DOHH2 (cell line): ENCODE results near the gene PDGFB.

Experiments
- H3F3A ChIP-seq: fragments of 200-600 bp; sonication (generic), shearing (Covaris generic); 2 replicates; pipeline ENCODE4 v1.6.0; 2016; ENCODE audit warnings: antibody characterized with exemption, mild to moderate bottlenecking; ENCODE audit not compliant: control insufficient read depth, insufficient read depth
- H3K27ac ChIP-seq: fragments of 200-600 bp; sonication (generic); 2 replicates; pipeline ENCODE4 v1.5.1; 2014; ENCODE audit warnings: low read depth, mild to moderate bottlenecking, low read length, moderate library complexity
- H3K27me3 ChIP-seq: fragments of 200-600 bp; sonication (generic); 2 replicates; pipeline ENCODE4 v1.6.1; 2014; ENCODE audit warnings: mild to moderate bottlenecking, low read length, mixed read lengths; ENCODE audit not compliant: control insufficient read depth
- H3K36me3 ChIP-seq: fragments of 200-600 bp; sonication (generic); 2 replicates; pipeline ENCODE4 v1.6.1; 2014; ENCODE audit warnings: mild to moderate bottlenecking, low read length, moderate library complexity, mixed read lengths; ENCODE audit not compliant: control insufficient read depth
- H3K4me1 ChIP-seq: fragments of 200-600 bp; sonication (generic); 2 replicates; pipeline ENCODE4 v1.6.1; 2014; ENCODE audit warnings: mild to moderate bottlenecking, low read length, mixed read lengths; ENCODE audit not compliant: control insufficient read depth
- H3K4me2 ChIP-seq: fragments of 200-600 bp; sonication (generic); 2 replicates; pipeline ENCODE4 v1.6.0; 2014; ENCODE audit warnings: mild to moderate bottlenecking, low read length, moderate library complexity
- H3K4me3 ChIP-seq: fragments of 200-600 bp; sonication (generic); 2 replicates; pipeline ENCODE4 v1.5.1; 2014; ENCODE audit warnings: mild to moderate bottlenecking, low read length, mixed read lengths
- H3K79me2 ChIP-seq: fragments of 200-600 bp; sonication (generic); 2 replicates; pipeline ENCODE4 v1.6.1; 2014; ENCODE audit warnings: mild to moderate bottlenecking, low read length, mixed read lengths; ENCODE audit not compliant: control insufficient read depth
- H3K9me2 ChIP-seq: fragments of 200-600 bp; sonication (generic); replicated peaks from 2 replicates; pipeline ENCODE4 v1.6.1; 2014; ENCODE audit warnings: mild to moderate bottlenecking, low read length, mixed read lengths; ENCODE audit not compliant: control insufficient read depth
- H3K9me3 ChIP-seq: fragments of 200-600 bp; sonication (generic); 2 replicates; pipeline ENCODE4 v1.6.1; 2014; ENCODE audit warnings: antibody characterized with exemption, low read length, mixed read lengths; ENCODE audit not compliant: control insufficient read depth, insufficient read depth
- H4K20me1 ChIP-seq: fragments of 200-600 bp; sonication (generic); 2 replicates; pipeline ENCODE4 v1.6.0; 2014; ENCODE audit warnings: low read depth, mild to moderate bottlenecking, antibody characterized with exemption, low read length, moderate library complexity; ENCODE audit not compliant: control insufficient read depth, insufficient read depth
- EZH2phosphoT487 ChIP-seq: fragments of 200-600 bp; sonication (generic); IDR thresholded peaks from 2 replicates; pipeline ENCODE4 v1.6.1; 2017; ENCODE audit warnings: borderline replicate concordance, mild to moderate bottlenecking, antibody characterized with exemption, low read length, moderate library complexity, mixed read lengths
- TF ChIP-seq, protein P1 (sequence below): fragments of 200-600 bp; sonication (generic); IDR thresholded peaks from one replicate; pipeline ENCODE4 v1.5.1; 2014; ENCODE audit warnings: antibody characterized with exemption, mild to moderate bottlenecking, low read depth, low read length; ENCODE audit not compliant: poor library complexity, severe bottlenecking

PDGFB gene

DNA sequence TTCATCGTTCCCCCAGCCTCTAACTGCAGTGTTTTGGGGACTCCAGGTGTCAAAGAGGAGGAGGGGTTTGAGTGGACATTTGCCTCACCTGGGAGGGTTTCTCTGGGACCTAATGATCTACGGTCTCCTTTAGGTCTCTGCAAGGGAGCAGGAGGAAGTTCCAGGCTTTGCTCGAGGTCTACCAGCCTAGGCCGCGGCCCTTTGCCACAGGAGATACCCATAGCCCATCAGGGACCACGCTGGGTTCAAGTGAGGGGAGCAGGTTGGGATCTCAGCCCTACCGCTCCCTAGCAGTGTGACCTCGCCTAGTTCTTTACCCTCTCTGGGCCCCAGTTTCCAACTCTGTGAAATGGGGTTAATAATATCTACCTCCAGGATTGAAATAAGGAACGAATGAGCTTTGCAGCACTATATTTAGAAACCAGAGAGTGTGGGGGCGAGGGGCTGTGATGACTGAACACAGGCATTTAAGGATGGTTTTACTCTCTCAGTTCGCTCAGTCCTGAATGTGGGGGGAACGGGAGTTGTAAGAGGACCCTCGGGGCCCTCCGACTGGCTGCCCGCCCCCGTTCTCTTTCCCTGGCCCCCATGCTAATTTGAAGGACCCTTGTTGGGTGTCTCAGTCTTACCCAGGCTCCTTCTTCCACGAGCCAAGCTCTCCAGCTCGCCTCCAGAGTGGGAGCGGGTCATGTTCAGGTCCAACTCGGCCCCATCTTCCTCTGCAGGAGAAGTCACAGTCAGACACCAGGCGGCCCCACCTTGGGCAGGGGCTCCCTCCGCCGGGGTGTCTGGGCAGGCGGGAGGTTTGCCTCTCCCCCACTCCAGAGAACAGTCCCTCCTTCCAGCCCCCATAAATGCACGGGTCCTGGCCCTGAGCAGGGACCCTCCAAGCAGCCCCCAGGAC lies 11.7 kb downstream of the PDGFB start:
- peaks cover 81% of the 10 kb centered on the region for H3K27me3 ChIP-seq
- H3F3A ChIP-seq: no peaks in the 10 kb centered on the region
- H3K79me2 ChIP-seq: no peaks in the 10 kb centered on the region
- H3K27ac ChIP-seq: no peak overlapping the region
- H3K9me3 ChIP-seq: no peaks in the 10 kb centered on the region
- H4K20me1 ChIP-seq: no peaks in the 10 kb centered on the region
- peaks cover 7% of the 10 kb centered on the region for H3K4me1 ChIP-seq
- no peak overlapping the region for H3K4me3 ChIP-seq
- TF ChIP-seq EZH2phosphoT487: no peak
- TF ChIP-seq, protein P1, sequence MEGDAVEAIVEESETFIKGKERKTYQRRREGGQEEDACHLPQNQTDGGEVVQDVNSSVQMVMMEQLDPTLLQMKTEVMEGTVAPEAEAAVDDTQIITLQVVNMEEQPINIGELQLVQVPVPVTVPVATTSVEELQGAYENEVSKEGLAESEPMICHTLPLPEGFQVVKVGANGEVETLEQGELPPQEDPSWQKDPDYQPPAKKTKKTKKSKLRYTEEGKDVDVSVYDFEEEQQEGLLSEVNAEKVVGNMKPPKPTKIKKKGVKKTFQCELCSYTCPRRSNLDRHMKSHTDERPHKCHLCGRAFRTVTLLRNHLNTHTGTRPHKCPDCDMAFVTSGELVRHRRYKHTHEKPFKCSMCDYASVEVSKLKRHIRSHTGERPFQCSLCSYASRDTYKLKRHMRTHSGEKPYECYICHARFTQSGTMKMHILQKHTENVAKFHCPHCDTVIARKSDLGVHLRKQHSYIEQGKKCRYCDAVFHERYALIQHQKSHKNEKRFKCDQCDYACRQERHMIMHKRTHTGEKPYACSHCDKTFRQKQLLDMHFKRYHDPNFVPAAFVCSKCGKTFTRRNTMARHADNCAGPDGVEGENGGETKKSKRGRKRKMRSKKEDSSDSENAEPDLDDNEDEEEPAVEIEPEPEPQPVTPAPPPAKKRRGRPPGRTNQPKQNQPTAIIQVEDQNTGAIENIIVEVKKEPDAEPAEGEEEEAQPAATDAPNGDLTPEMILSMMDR: no peak
- H3K36me3 ChIP-seq: no peaks in the 10 kb centered on the region
- H3K9me2 ChIP-seq: no peaks in the 10 kb centered on the region
- H3K4me2 ChIP-seq: no peak overlapping the region

DNA sequence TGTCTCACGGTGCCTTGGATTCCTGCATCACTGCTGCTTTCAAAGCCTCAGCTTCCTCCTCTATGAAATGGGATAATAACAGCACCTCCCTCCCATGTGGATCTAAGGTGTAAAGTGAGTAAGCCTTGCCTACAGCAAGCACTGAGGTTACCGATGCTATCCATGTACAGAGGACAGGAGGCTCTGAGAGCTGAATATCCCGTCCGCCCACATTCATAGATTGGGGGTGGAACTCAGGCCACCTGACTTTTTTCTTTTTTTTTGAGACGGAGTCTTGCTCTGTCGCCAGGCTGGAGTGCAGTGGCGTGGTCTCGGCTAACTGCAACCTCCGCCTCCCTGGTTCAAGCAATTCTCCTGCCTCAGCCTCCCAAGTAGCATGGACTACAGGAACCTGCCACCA lies 12.5 kb downstream of the PDGFB start:
- no peaks in the 10 kb centered on the region for H4K20me1 ChIP-seq
- no peak overlapping the region for H3K4me2 ChIP-seq
- no peak overlapping the region for H3K4me3 ChIP-seq
- H3F3A ChIP-seq: no peaks in the 10 kb centered on the region
- H3K79me2 ChIP-seq: no peaks in the 10 kb centered on the region
- no peaks in the 10 kb centered on the region for H3K9me2 ChIP-seq
- H3K36me3 ChIP-seq: no peaks in the 10 kb centered on the region
- peaks cover 7% of the 10 kb centered on the region for H3K4me1 ChIP-seq
- no peaks in the 10 kb centered on the region for H3K9me3 ChIP-seq
- TF ChIP-seq EZH2phosphoT487: no peak
- TF ChIP-seq, protein P1: no peak
- H3K27ac ChIP-seq: no peak overlapping the region
- peaks cover 81% of the 10 kb centered on the region for H3K27me3 ChIP-seq

DNA sequence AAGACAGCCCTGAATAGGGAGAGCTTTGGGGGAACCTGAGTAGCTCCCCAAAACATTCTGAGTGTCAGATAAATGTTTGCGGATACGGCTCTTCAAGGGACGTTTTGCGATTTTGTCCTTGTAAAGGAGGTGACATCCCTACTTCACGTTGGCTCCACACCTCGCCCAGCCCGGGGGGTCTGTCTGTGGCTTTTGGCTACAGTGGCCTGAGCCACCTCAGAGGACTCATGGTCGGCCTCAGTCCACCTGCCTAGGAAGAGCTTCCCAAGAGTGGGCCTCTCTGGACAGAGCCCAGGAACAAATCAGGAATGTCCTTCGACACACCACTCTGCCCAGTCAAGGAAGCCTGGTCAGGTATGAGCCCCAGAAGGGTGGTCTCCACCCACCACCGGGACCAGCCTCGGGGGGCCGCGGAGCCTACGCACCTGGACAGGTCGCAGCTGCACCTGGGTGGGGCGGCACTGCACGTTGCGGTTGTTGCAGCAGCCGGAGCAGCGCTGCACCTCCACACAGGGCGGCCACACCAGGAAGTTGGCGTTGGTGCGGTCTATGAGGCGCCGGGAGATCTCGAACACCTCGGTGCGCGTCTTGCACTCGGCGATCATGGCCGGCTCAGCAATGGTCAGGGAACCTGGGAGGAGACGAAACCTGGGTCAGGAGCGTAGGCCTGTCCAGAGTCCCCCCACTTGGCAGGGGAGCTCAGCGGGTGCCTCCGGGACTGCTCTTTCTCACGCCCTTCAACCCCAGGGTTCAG lies 13.4 kb downstream of the PDGFB start:
- Histone ChIP-seq H3K27ac (no peak overlapping the region), H3K9me2 (no peaks in the 10 kb centered on the region), H3K79me2 (no peaks in the 10 kb centered on the region), H3K27me3 (peaks cover 72% of the 10 kb centered on the region), H4K20me1 (no peaks in the 10 kb centered on the region), H3K4me1 (peaks cover 4% of the 10 kb centered on the region), H3K4me2 (no peak overlapping the region), H3F3A (no peaks in the 10 kb centered on the region), H3K36me3 (no peaks in the 10 kb centered on the region), H3K9me3 (no peaks in the 10 kb centered on the region), H3K4me3 (no peak overlapping the region)
- no peak for TF ChIP-seq EZH2phosphoT487
- TF ChIP-seq, protein P1: no peak
